A549 (cell line): ENCODE measurements around the gene CCDC80. TPM values are rescaled to one million over a fixed set of nuclear protein-coding genes. Genes with fewer than 3 reads are reported as not detected.
A peak's percentile ranks its signal among the peaks of the same experiment; 100 is the strongest.

Experiments used
- ATAC-seq, 2 experiments: fragments of 200-7000 bp in 1 of 2; fragments of >200 bp in 1 of 2; cut with Nextera tagmentation in 1 of 2; cut with Tn5 transposase in 1 of 2; 3 replicates each; pipeline versions ENCODE4 v1.8.0 to v1.9.1; 2018 to 2020; ENCODE audit warnings: mild to moderate bottlenecking in 1 of 2, moderate library complexity in 1 of 2
- CTCF ChIA-PET: fragments of 300-600 bp; sonication (Branson Sonifier 250); formaldehyde crosslinking; extraction: SDS; loops from one replicate; lab custom pipeline; 2021; ENCODE audit warnings: antibody characterized with exemption, inconsistent platforms; lab: Yijun Ruan, JAX
- POLR2A ChIA-PET: fragments of 350-600 bp; formaldehyde crosslinking; extraction: SDS; loops from one replicate; lab custom pipeline; 2021; ENCODE audit warnings: antibody characterized with exemption, inconsistent platforms; lab: Yijun Ruan, JAX
- DNase-seq, 2 experiments: peaks; one replicate each; pipeline versions ENCODE4 v3.0.0 to v3.0.0-alpha.2; 2011 to 2016; ENCODE audit warnings: low read depth in 1 of 2, low spot score in 1 of 2
- FAIRE-seq: peaks from 2 replicates; lab custom pipeline; 2011; peaks lifted over from hg19 to GRCh38; lab: Jason Lieb, UNC
- H3K27ac ChIP-seq, 2 experiments: fragments of >200 bp; sonication (Bioruptor Twin); formaldehyde crosslinking; 3 replicates each; pipeline ENCODE4 v1.5.1; 2016 to 2017
- H3K4me1 ChIP-seq: fragments of >200 bp; sonication (Bioruptor Twin); formaldehyde crosslinking; 3 replicates; pipeline ENCODE4 v1.6.1; 2016
- H3K4me2 ChIP-seq: fragments of >200 bp; sonication (Bioruptor Twin); formaldehyde crosslinking; 3 replicates; pipeline ENCODE4 v1.6.1; 2016
- H3K4me3 ChIP-seq: fragments of >200 bp; sonication (Bioruptor Twin); formaldehyde crosslinking; 3 replicates; pipeline ENCODE4 v1.5.1; 2016
- H3K9me3 ChIP-seq: fragments of >200 bp; sonication (Bioruptor Twin); formaldehyde crosslinking; 3 replicates; pipeline ENCODE4 v1.6.1; 2016
- BCL3 ChIP-seq: fragments of >200 bp; sonication (Bioruptor Twin); formaldehyde crosslinking; IDR thresholded peaks from 3 replicates; pipeline ENCODE4 v1.6.1; 2016
- BHLHE40 ChIP-seq: IDR thresholded peaks from 2 replicates; pipeline ENCODE4 v1.6.1; 2012; ENCODE audit warnings: low read depth, low read length, inconsistent platforms
- CBX2 ChIP-seq: fragments of 200-600 bp; sonication (generic); IDR thresholded peaks from 2 replicates; pipeline ENCODE4 v1.6.1; 2016; ENCODE audit warnings: low read depth, mild to moderate bottlenecking, borderline replicate concordance
- CBX8 ChIP-seq: fragments of 200-600 bp; sonication (generic); IDR thresholded peaks from 2 replicates; pipeline ENCODE4 v1.6.1; 2016
- CEBPB ChIP-seq, 2 experiments: fragments of >200 bp in 1 of 2; sonication (Bioruptor Twin) in 1 of 2; formaldehyde crosslinking in 1 of 2; IDR thresholded peaks; 2 replicates each; pipeline ENCODE4 v1.6.1; 2012 to 2016
- CHD2 ChIP-seq: fragments of 150-350 bp; IDR thresholded peaks from 2 replicates; pipeline ENCODE4 v1.6.1; 2014; ENCODE audit warnings: low read length; ENCODE audit not compliant: partially characterized antibody
- CHD4 ChIP-seq: fragments of 200-600 bp; sonication (generic); IDR thresholded peaks from 2 replicates; pipeline ENCODE4 v1.6.1; 2016; ENCODE audit warnings: antibody characterized with exemption, mild to moderate bottlenecking, borderline replicate concordance
- EHF ChIP-seq: fragments of 250-450 bp; sonication (Bioruptor Pico); IDR thresholded peaks from 2 replicates; pipeline ENCODE4 v1.5.0; 2020; ENCODE audit warnings: mild to moderate bottlenecking
- EHMT2 ChIP-seq: fragments of 200-600 bp; sonication (generic); IDR thresholded peaks from 2 replicates; pipeline ENCODE4 v1.6.1; 2016; ENCODE audit warnings: antibody characterized with exemption, low read depth, mild to moderate bottlenecking, moderate library complexity
- EP300 ChIP-seq, 2 experiments: fragments of >200 bp; sonication (Bioruptor Twin); formaldehyde crosslinking; IDR thresholded peaks; 2 replicates in 1 of 2; 3 replicates in 1 of 2; pipeline ENCODE4 v1.6.1; 2016 to 2017
- FOXS1 ChIP-seq: fragments of 250-450 bp; sonication (Bioruptor Pico); IDR thresholded peaks from 2 replicates; pipeline ENCODE4 v1.5.0; 2020; ENCODE audit warnings: mild to moderate bottlenecking, moderate library complexity
- HEYL ChIP-seq: fragments of 250-450 bp; sonication (Bioruptor Pico); IDR thresholded peaks from 2 replicates; pipeline ENCODE4 v1.8.0; 2021; ENCODE audit warnings: mild to moderate bottlenecking, moderate library complexity
- HMGXB4 ChIP-seq: fragments of 250-450 bp; sonication (Bioruptor Pico); IDR thresholded peaks from 2 replicates; pipeline ENCODE4 v1.5.0; 2021; ENCODE audit warnings: mild to moderate bottlenecking, moderate library complexity, borderline replicate concordance
- HOXA7 ChIP-seq: fragments of 250-450 bp; sonication (Bioruptor Pico); IDR thresholded peaks from 2 replicates; pipeline ENCODE4 v1.5.0; 2020; ENCODE audit warnings: mild to moderate bottlenecking, moderate library complexity
- JUNB ChIP-seq: fragments of >200 bp; sonication (Bioruptor Twin); formaldehyde crosslinking; IDR thresholded peaks from 2 replicates; pipeline ENCODE4 v1.6.1; 2016
- KDM1A ChIP-seq: fragments of 200-600 bp; sonication (generic); IDR thresholded peaks from 2 replicates; pipeline ENCODE4 v1.6.1; 2016; ENCODE audit warnings: low read depth, mild to moderate bottlenecking
- MAFK ChIP-seq: fragments of 450-650 bp; IDR thresholded peaks from 2 replicates; pipeline ENCODE4 v1.6.1; 2014; ENCODE audit not compliant: partially characterized antibody
- MAX ChIP-seq: IDR thresholded peaks from 2 replicates; pipeline ENCODE4 v1.6.1; 2012
- NPAS2 ChIP-seq: fragments of 250-450 bp; sonication (Bioruptor Pico); IDR thresholded peaks from 2 replicates; pipeline ENCODE4 v1.8.0; 2022; ENCODE audit warnings: mild to moderate bottlenecking, moderate library complexity, borderline replicate concordance
- PBX3 ChIP-seq: IDR thresholded peaks from 2 replicates; pipeline ENCODE4 v1.6.1; 2012
- POLR2A ChIP-seq: IDR thresholded peaks from 2 replicates; pipeline ENCODE4 v1.6.1; 2012; ENCODE audit warnings: mild to moderate bottlenecking, low read length
- RAD21 ChIP-seq, 2 experiments: fragments of >200 bp in 1 of 2; sonication (Bioruptor Twin) in 1 of 2; formaldehyde crosslinking in 1 of 2; IDR thresholded peaks in 1 of 2; conservative IDR thresholded peaks in 1 of 2; 2 replicates in 1 of 2; 3 replicates in 1 of 2; pipeline ENCODE4 v1.6.1; 2012 to 2018; ENCODE audit warnings: inconsistent platforms in 1 of 2
- RCOR1 ChIP-seq: fragments of 150-350 bp; IDR thresholded peaks from 2 replicates; pipeline ENCODE4 v1.6.1; 2014; ENCODE audit warnings: antibody characterized with exemption, low read length, low read depth
- REST ChIP-seq: fragments of 200-600 bp; sonication (generic); IDR thresholded peaks from 2 replicates; pipeline ENCODE4 v1.6.1; 2016; ENCODE audit warnings: antibody characterized with exemption, mild to moderate bottlenecking, moderate library complexity
- RFX5 ChIP-seq: fragments of 450-650 bp; IDR thresholded peaks from 2 replicates; pipeline ENCODE4 v1.7.1; 2014; ENCODE audit warnings: antibody characterized with exemption, mild to moderate bottlenecking, moderate library complexity
- SMC3 ChIP-seq: fragments of >200 bp; sonication (Bioruptor Twin); formaldehyde crosslinking; IDR thresholded peaks from 3 replicates; pipeline ENCODE4 v1.6.1; 2018; ENCODE audit warnings: inconsistent platforms
- TFCP2L1 ChIP-seq: fragments of 250-450 bp; sonication (Bioruptor Pico); IDR thresholded peaks from 2 replicates; pipeline ENCODE4 v1.5.0; 2021; ENCODE audit warnings: mild to moderate bottlenecking
- USF2 ChIP-seq: fragments of 450-650 bp; IDR thresholded peaks from 2 replicates; pipeline ENCODE4 v1.6.1; 2014; ENCODE audit warnings: antibody characterized with exemption
- ZNF302 ChIP-seq: fragments of 250-450 bp; sonication (Bioruptor Pico); IDR thresholded peaks from 2 replicates; pipeline ENCODE4 v1.9.0; 2021; ENCODE audit warnings: inconsistent platforms, mild to moderate bottlenecking, moderate library complexity
- WGBS: methylation state at CpG from one replicate; pipeline ENCODE4 v1.1.6; 2017; ENCODE audit errors: missing lambda C conversion rate; 5-methylcytosine and 5-hydroxymethylcytosine counted together
- polyA plus RNA-seq, 4 experiments: library from polyadenylated mRNA; depleted of rRNA in 3 of 4; stranded (reverse); fragments of >200 nt; fragmentation: RNase III in 1 of 4; extraction: RNeasy Plus Mini Kit Qiagen cat#74134 plus additional on column Dnase treatment in 1 of 4; gene quantifications; 2 replicates in 3 of 4; 3 replicates in 1 of 4; pipeline ENCODE4 v1.2.3, GENCODE V29; 2011 to 2017

CCDC80 gene
- polyA plus RNA-seq, 2 of the 4 experiments (the other 2 are of a cell fraction): 54.1 to 148 TPM

GRCh38 chr3:112583105-112583504 is 57.8 kb downstream of the CCDC80 start:
- Histone ChIP-seq H3K4me2 (no peak overlapping the region), H3K4me3 (no peak overlapping the region), H3K4me1 (no peaks in the 10 kb centered on the region), H3K27ac (no peak overlapping the region), H3K9me3 (no peaks in the 10 kb centered on the region)
- ATAC-seq: no peak
- FAIRE-seq: no peak
- TF ChIP-seq CEBPB (IDR thresholded peaks at IDR 0.05) (no peak), BCL3 (no peak), MAFK (peak; percentile 72), EHMT2 (no peak), JUNB (no peak), TFCP2L1 (no peak), ZNF302 (CRISPR knock-in tag) (no peak), NPAS2 (CRISPR knock-in tag) (no peak)
- DNase-seq: no peak
- ChIA-PET POLR2A (interaction anchor here (1.6 kb wide), 1 partner anchor 59 kb away, joined by 18 read pairs; no protein-coding TSS in a partner anchor), CTCF (interaction anchor here (1.0 to 4.1 kb wide), 25 partner anchors 10 to 461 kb away, joined by 3 to 41 read pairs (median 5); no protein-coding TSS in a partner anchor)
- WGBS: 53% methylated on average over 3 of the region's 3 CpGs

- FAIRE-seq (peak; percentile 94), ATAC-seq (peak; percentile 71 to 74; a peak in 4 of 6 replicates), DNase-seq (peak in 1 of 2 experiments; percentile 77)
- Histone ChIP-seq H3K27ac (no peak overlapping the region), H3K4me1 (no peaks in the 10 kb centered on the region), H3K4me3 (no peak overlapping the region), H3K9me3 (no peaks in the 10 kb centered on the region), H3K4me2 (no peak overlapping the region)
- POLR2A ChIA-PET: interaction anchor here (0.7 to 1.6 kb wide), 5 partner anchors 20 to 408 kb away, joined by 3 to 18 read pairs (median 3); partner anchors contain the start of genes ATG3, GTPBP8 and SLC35A5
- 39% methylated on average over 2 of the region's 2 CpGs for WGBS
- CTCF ChIA-PET: interaction anchor here (0.7 to 4.1 kb wide), 47 partner anchors 9 to 706 kb away, joined by 3 to 41 read pairs (median 4); no protein-coding TSS in a partner anchor
- TF ChIP-seq REST: no peak
- TF ChIP-seq MAX: no peak
- no peak for TF ChIP-seq HEYL
- TF ChIP-seq BHLHE40: no peak
- TF ChIP-seq PBX3: no peak
- TF ChIP-seq USF2: no peak
- no peak for TF ChIP-seq CBX8
- TF ChIP-seq RAD21 (conservative IDR thresholded peaks at IDR 0.05 in 1 of 2, IDR thresholded peaks at IDR 0.05 in 1 of 2): peak; percentile 87 to 90
- no peak for TF ChIP-seq POLR2A
- no peak for TF ChIP-seq EP300 (IDR thresholded peaks at IDR 0.05)
- TF ChIP-seq FOXS1 (CRISPR knock-in tag): no peak
- no peak for TF ChIP-seq RFX5
- no peak for TF ChIP-seq HOXA7 (CRISPR knock-in tag)
- no peak for TF ChIP-seq EHF (CRISPR knock-in tag)
- TF ChIP-seq HMGXB4 (CRISPR knock-in tag): no peak
- no peak for TF ChIP-seq RCOR1
- no peak for TF ChIP-seq KDM1A
- no peak for TF ChIP-seq CBX2
- TF ChIP-seq CHD4: no peak
- TF ChIP-seq TFCP2L1: no peak
- peak; percentile 68 for TF ChIP-seq SMC3
- TF ChIP-seq CHD2: no peak
Measured at GRCh38 chr3:112582244-112582874, 58.6 kb downstream of the CCDC80 start.
